ENCODE results near the gene APBA1. TPM values are rescaled to one million over a fixed set of nuclear protein-coding genes. Genes with fewer than 3 reads are reported as not detected.

APBA1 gene
- total and polyA plus RNA-seq, 10 donors, result 0.41 to 28.2 (median 13.8) TPM

DNA sequence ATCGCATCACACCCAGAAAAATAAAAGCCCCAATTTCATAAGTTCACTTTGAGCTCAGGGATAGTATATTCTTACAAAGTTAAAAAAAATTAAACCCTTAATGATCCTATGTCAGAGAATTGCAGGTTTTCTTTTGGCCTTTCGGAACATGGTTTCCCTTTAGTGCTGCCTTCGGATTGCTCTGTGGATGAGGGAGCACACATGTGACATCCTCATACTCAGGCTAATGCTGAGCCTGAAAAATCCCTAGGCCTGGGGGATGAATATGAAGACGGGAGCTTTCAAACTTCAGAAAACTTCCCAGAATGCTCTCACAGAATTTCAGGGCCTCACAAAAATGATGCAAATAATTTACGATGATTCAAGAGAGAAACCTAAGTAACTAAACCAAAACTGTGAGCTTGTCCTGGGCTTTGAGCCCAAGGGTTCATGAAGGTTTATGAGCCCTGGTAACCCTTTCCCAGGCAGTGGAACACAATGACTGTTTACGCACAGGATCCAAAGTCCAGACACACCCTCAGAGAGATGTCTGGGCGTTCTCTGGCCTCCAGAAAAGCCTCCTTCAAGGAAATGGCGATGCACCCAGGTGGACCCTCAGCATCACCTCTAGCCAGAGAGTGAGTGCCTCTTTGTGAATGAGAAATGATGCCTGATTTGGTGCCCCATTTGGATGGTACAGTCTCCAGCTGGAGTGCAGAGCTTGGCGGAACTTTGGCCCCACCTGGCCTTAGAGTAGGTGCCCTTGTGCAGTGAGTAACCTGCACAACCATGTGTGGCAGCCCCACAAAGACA lies 201.8 kb downstream of the APBA1 start:
- H3K27me3 ChIP-seq (replicated peaks in 1 of 7), result no peaks in the 10 kb centered on the region
- WGBS, 5 donors, result 84 to 94% (median 88%) methylated on average over 8 to 9 of the region's 9 CpGs
- DNase-seq, result no peak
- intact Hi-C loops (cut with DNase I; ENCODE audit: low total_unique reads), result no loop called here
- TF ChIP-seq, protein P1, sequence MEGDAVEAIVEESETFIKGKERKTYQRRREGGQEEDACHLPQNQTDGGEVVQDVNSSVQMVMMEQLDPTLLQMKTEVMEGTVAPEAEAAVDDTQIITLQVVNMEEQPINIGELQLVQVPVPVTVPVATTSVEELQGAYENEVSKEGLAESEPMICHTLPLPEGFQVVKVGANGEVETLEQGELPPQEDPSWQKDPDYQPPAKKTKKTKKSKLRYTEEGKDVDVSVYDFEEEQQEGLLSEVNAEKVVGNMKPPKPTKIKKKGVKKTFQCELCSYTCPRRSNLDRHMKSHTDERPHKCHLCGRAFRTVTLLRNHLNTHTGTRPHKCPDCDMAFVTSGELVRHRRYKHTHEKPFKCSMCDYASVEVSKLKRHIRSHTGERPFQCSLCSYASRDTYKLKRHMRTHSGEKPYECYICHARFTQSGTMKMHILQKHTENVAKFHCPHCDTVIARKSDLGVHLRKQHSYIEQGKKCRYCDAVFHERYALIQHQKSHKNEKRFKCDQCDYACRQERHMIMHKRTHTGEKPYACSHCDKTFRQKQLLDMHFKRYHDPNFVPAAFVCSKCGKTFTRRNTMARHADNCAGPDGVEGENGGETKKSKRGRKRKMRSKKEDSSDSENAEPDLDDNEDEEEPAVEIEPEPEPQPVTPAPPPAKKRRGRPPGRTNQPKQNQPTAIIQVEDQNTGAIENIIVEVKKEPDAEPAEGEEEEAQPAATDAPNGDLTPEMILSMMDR (IDR thresholded peaks at IDR 0.05 in 8 of 11, conservative IDR thresholded peaks at IDR 0.05 in 3 of 11), result no peak
- TF ChIP-seq POLR2A (IDR thresholded peaks at IDR 0.05) (no peak), POLR2AphosphoS5 (IDR thresholded peaks at IDR 0.05) (no peak)
- H3K4me3 ChIP-seq, result no peak overlapping the region
- H3K27ac ChIP-seq, result no peak overlapping the region
- no peaks in the 10 kb centered on the region for H3K4me1 ChIP-seq
- peaks cover 0 to 12% (median 0%) of the 10 kb centered on the region in 6 donors for H3K36me3 ChIP-seq
- no peaks in the 10 kb centered on the region for H3K9me3 ChIP-seq

DNA sequence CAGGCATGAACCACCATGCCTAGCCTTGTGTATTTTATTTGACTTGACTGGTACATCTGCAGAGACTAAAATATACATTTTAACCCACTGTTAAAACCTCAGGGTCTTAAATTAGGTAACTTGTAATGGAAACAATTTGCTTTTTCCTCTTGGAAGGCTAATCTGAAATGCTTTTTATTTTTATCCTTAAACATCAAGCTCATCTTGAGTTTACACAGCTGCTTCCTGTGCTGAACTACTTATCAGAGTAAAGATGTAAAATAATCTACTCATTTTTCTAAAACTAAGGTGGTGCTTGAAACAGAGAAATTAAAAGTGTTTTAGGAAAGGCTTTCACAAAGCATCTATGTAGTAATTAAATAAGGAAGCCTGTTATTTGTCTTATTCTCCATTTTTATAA lies 203.0 kb downstream of the APBA1 start:
- no peak for TF ChIP-seq POLR2AphosphoS5 (IDR thresholded peaks at IDR 0.05)
- TF ChIP-seq POLR2A (IDR thresholded peaks at IDR 0.05), result no peak
- TF ChIP-seq, protein P1 (IDR thresholded peaks at IDR 0.05 in 8 of 11, conservative IDR thresholded peaks at IDR 0.05 in 3 of 11), result no peak
- Histone ChIP-seq H3K27ac (no peak overlapping the region), H3K36me3 (peaks cover 0 to 12% (median 0%) of the 10 kb centered on the region in 6 donors), H3K27me3 (replicated peaks in 1 of 7) (no peaks in the 10 kb centered on the region), H3K9me3 (no peaks in the 10 kb centered on the region), H3K4me3 (no peak overlapping the region), H3K4me1 (no peaks in the 10 kb centered on the region)
- DNase-seq, result no peak
- intact Hi-C loops (cut with DNase I; ENCODE audit: low total_unique reads), result no loop called here

DNA sequence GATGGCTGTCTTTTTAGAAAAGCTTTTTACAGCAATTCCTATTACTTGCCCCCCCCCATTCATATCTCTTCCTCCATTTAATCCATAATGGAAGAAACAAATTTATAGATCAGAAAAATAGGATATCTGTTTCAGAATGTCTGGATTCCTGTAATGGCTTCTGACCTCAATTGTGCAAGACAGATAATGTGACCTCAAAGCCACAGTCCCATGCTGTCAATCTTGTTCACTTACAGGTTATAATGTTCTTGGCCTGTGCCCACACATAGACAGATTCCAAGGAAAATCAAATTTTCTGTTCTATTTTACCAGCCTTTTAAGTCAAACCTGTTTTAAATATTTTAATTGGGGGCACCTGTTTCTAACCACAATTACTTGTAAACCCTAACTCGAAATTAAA lies 203.8 kb downstream of the APBA1 start:
- Histone ChIP-seq H3K27ac (no peak overlapping the region), H3K36me3 (peaks cover 0 to 12% (median 0%) of the 10 kb centered on the region in 6 donors), H3K4me1 (no peaks in the 10 kb centered on the region), H3K4me3 (no peak overlapping the region), H3K9me3 (no peaks in the 10 kb centered on the region), H3K27me3 (replicated peaks in 1 of 7) (no peaks in the 10 kb centered on the region)
- TF ChIP-seq, protein P1 (IDR thresholded peaks at IDR 0.05 in 8 of 11, conservative IDR thresholded peaks at IDR 0.05 in 3 of 11), result no peak
- TF ChIP-seq POLR2A (IDR thresholded peaks at IDR 0.05) (no peak), POLR2AphosphoS5 (IDR thresholded peaks at IDR 0.05) (no peak)
- 72 to 85% (median 79%) methylated on average over 1 of the region's 1 CpG for WGBS, 5 donors
- DNase-seq, result no peak
- intact Hi-C loops (cut with DNase I; ENCODE audit: low total_unique reads), result no loop called here

DNA sequence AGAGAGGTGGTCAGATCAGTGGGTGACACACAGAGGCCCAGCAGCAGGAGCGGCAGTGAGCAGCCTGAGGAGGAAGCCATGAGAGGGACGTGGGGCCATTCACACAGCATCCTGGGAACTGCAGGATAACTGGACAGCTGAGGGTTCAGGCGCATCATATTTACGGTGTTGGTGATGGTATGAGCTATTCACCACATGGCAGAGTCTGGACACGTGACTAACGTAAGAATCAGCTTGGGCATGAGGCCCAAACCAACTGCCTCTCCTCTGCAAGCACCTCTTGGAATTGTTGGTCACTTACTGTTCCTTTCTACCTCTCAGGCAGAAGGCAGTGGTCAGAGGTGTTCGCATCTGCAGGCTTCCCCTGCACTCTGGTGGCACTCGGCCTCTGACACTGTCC lies 206.0 kb downstream of the APBA1 start:
- no peak overlapping the region for H3K27ac ChIP-seq
- 83 to 98% (median 86%) methylated on average over 8 of the region's 8 CpGs for WGBS, 5 donors

More for the DNA sequence above, 206.0 kb downstream of the APBA1 start:
- intact Hi-C loops (cut with DNase I; ENCODE audit: low total_unique reads), result no loop called here
- TF ChIP-seq, protein P1 (IDR thresholded peaks at IDR 0.05 in 8 of 11, conservative IDR thresholded peaks at IDR 0.05 in 3 of 11), result no peak
- TF ChIP-seq POLR2AphosphoS5 (IDR thresholded peaks at IDR 0.05), result no peak
- TF ChIP-seq POLR2A (IDR thresholded peaks at IDR 0.05), result no peak
- H3K4me1 ChIP-seq, result no peaks in the 10 kb centered on the region
- H3K4me3 ChIP-seq, result no peak overlapping the region
- no peak for DNase-seq
- H3K36me3 ChIP-seq, result peaks cover 0 to 12% (median 0%) of the 10 kb centered on the region in 6 donors
- no peaks in the 10 kb centered on the region for H3K27me3 ChIP-seq (replicated peaks in 1 of 7)
- H3K9me3 ChIP-seq, result no peaks in the 10 kb centered on the region

Measured in spleen (tissue), 11 donors.